D721Med (cell line): Measurements from ENCODE around the gene PDZRN4.

Experiments
- DNase-seq: peaks from one replicate; pipeline ENCODE4 v3.0.0; 2011; ENCODE audit warnings: low spot score; ENCODE audit not compliant: insufficient read length
- FAIRE-seq: peaks from 2 replicates; lab custom pipeline; 2011; peaks lifted over from hg19 to GRCh38; lab: Jason Lieb, UNC
- TF ChIP-seq, protein P1 (sequence below): IDR thresholded peaks from 2 replicates; pipeline ENCODE4 v1.5.1; 2012; ENCODE audit warnings: mild to moderate bottlenecking, control low read depth; ENCODE audit not compliant: insufficient read depth; ENCODE audit errors: missing control alignments

PDZRN4 gene

DNA sequence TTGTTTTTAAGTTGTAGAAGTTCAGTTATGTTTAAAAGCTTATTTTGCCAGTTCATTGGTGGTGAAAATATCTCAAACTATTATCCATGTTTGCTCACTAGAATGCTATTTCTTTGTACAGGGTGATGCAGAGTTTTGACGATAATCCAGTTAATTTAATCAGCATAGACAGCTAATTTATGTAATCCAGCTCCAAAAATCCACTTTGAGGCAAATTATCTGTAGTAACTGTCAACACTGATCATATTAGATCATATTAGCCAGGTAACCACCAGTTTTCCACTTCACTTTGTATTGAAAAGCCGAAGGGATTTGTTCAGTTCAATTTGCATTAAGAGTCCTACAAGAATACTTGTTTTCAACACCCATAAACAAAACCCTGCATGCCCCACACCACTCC, 378.6 kb downstream of the PDZRN4 start:
- FAIRE-seq: no peak
- TF ChIP-seq, protein P1, sequence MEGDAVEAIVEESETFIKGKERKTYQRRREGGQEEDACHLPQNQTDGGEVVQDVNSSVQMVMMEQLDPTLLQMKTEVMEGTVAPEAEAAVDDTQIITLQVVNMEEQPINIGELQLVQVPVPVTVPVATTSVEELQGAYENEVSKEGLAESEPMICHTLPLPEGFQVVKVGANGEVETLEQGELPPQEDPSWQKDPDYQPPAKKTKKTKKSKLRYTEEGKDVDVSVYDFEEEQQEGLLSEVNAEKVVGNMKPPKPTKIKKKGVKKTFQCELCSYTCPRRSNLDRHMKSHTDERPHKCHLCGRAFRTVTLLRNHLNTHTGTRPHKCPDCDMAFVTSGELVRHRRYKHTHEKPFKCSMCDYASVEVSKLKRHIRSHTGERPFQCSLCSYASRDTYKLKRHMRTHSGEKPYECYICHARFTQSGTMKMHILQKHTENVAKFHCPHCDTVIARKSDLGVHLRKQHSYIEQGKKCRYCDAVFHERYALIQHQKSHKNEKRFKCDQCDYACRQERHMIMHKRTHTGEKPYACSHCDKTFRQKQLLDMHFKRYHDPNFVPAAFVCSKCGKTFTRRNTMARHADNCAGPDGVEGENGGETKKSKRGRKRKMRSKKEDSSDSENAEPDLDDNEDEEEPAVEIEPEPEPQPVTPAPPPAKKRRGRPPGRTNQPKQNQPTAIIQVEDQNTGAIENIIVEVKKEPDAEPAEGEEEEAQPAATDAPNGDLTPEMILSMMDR: no peak
- no peak for DNase-seq

DNA sequence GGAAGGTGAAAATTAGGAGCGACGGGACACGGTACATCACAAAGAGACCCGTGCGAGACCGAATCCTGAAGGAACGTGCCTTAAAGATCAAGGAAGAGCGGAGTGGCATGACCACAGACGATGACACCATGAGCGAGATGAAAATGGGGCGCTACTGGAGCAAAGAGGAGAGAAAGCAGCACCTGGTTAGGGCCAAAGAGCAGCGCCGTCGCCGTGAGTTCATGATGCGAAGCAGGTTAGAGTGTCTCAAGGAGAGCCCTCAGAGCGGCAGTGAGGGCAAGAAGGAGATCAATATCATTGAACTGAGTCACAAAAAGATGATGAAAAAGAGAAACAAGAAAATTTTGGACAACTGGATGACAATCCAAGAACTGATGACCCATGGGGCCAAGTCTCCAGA, 385.3 kb downstream of the PDZRN4 start:
- DNase-seq (no peak), FAIRE-seq (no peak)
- TF ChIP-seq, protein P1: no peak

DNA sequence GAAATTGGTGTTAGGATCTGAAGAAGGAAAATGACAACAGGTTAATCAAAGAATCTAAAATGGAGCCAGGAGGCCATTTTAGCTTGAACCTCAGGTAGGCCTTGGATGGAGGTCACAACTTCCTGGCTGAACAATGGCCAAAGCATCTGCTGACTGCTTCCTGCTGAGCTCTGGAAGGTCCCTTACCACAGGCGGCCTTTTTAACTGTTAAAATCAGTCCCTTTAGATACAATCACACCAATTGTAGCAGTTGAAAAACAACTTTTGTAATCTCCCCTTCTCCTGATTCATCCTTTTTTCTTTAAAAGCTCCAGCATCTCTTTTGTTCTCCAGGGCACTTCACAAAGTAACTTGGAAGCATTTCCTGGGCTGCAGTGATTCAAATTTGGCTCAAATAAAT, 388.8 kb downstream of the PDZRN4 start:
- FAIRE-seq: no peak
- DNase-seq: no peak
- TF ChIP-seq, protein P1: no peak

GRCh38 chr12:41577995-41578394, 389.9 kb downstream of the PDZRN4 start:
- FAIRE-seq (no peak), DNase-seq (no peak)

DNA sequence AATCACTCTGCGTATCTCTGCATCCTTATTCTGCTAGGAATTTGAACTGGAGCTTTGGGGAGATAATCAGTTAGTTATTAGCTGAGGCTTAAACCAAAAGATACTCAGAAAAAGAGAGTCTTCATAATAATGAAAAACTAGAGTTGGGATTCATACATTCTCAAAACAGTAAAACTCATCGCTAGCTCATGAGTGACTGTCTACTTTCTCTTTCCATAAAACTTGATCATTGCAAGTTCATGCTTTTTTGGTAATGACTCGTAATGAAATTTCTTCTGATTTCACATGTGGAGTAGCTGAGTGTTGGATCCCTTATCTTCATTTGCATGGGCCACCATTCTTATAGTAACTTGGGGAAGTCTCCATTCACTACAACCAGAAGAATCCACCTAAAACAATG, 397.7 kb downstream of the PDZRN4 start:
- no peak for FAIRE-seq
- TF ChIP-seq, protein P1: no peak

More at GRCh38 chr12:41577995-41578394, 389.9 kb downstream of the PDZRN4 start:
- TF ChIP-seq, protein P1: no peak

GRCh38 chr12:41587574-41587973, 399.5 kb downstream of the PDZRN4 start:
- TF ChIP-seq, protein P1: no peak

More for the DNA sequence above, 397.7 kb downstream of the PDZRN4 start:
- no peak for DNase-seq

DNA sequence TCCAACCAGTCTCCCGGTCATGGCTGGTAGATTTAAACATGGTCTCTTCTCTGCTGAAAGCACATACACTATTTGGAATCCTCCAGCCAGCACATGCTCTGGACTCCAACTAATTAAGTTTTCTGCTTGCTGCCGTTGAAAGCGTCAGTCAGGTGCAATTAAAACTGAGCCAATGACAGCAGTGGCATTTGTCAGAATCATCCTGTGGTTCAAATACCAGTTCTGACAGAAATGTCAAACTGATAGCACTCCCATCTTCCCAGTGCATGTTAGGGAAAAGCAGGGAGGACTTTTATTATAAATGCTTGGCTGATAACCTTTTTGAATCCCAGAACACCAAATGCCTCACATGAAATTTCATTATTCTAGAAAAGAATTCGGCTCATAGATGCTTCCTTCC, 401.8 kb downstream of the PDZRN4 start:
- FAIRE-seq (no peak), DNase-seq (no peak)
- TF ChIP-seq, protein P1: no peak

More at GRCh38 chr12:41587574-41587973, 399.5 kb downstream of the PDZRN4 start:
- FAIRE-seq (no peak), DNase-seq (no peak)
